ENCODE results near the gene HSPA4. TPM values are rescaled to one million over a fixed set of nuclear protein-coding genes. Genes with fewer than 3 reads are reported as not detected.
A peak's percentile ranks its signal among the peaks of the same experiment; 100 is the strongest.

HSPA4 gene
- total and polyA plus RNA-seq, 7 donors: 41.2 to 154 (median 108) TPM

DNA sequence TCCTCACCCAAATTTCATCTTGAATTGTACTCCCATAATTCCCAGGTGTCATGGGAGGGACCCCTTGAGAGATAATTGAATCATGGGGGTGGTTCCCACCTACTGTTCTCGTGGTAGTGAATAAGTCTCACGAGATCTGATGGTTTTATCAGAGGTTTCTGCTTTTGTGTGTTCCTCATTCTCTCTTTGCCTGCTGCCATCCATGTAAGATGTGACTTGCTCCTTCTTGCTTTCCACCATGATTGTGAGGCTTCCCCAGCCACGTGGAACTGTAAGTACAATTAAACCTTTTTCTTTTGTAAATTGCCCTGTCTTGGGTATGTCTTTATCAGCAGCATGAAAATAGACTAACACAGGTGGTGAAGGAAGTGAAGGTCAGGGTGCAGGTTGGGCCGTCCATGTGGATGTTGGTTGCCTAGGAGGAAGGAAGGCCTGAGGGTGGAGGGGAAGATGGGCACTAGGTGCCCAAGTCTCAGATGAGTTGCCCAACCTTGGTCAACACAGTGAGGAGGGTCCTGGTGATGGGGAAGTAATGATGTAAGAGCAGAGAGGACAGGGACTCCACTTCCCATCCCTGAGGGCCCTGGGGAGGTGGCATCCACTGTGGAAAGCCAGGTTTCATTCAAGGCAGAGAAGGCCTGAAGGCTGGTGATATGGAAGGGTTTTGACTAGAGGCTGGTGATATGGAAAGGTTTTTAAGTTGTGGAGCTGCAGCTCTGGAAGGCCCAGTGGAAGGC is 92.6 kb downstream of the HSPA4 start:
- H3K27me3 ChIP-seq (ENCODE audit: insufficient read depth in 3 of 3, low read length in 2 of 3): no peaks in the 10 kb centered on the region
- TF ChIP-seq, protein P1, sequence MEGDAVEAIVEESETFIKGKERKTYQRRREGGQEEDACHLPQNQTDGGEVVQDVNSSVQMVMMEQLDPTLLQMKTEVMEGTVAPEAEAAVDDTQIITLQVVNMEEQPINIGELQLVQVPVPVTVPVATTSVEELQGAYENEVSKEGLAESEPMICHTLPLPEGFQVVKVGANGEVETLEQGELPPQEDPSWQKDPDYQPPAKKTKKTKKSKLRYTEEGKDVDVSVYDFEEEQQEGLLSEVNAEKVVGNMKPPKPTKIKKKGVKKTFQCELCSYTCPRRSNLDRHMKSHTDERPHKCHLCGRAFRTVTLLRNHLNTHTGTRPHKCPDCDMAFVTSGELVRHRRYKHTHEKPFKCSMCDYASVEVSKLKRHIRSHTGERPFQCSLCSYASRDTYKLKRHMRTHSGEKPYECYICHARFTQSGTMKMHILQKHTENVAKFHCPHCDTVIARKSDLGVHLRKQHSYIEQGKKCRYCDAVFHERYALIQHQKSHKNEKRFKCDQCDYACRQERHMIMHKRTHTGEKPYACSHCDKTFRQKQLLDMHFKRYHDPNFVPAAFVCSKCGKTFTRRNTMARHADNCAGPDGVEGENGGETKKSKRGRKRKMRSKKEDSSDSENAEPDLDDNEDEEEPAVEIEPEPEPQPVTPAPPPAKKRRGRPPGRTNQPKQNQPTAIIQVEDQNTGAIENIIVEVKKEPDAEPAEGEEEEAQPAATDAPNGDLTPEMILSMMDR (IDR thresholded peaks at IDR 0.05): no peak
- no peak overlapping the region for H3K4me3 ChIP-seq
- DNase-seq (no peak), ATAC-seq (no peak)
- intact Hi-C loops (cut with DNase I): no loop called here
- H3K27ac ChIP-seq: no peak overlapping the region
- no peaks in the 10 kb centered on the region for H3K9me3 ChIP-seq
- H3K4me1 ChIP-seq: no peaks in the 10 kb centered on the region
- H3K36me3 ChIP-seq (ENCODE audit: insufficient read depth in 1 of 2, low read depth in 1 of 2): no peaks in the 10 kb centered on the region
- 82 to 87% (median 85%) methylated on average over 4 of the region's 4 CpGs for WGBS, 3 donors

DNA sequence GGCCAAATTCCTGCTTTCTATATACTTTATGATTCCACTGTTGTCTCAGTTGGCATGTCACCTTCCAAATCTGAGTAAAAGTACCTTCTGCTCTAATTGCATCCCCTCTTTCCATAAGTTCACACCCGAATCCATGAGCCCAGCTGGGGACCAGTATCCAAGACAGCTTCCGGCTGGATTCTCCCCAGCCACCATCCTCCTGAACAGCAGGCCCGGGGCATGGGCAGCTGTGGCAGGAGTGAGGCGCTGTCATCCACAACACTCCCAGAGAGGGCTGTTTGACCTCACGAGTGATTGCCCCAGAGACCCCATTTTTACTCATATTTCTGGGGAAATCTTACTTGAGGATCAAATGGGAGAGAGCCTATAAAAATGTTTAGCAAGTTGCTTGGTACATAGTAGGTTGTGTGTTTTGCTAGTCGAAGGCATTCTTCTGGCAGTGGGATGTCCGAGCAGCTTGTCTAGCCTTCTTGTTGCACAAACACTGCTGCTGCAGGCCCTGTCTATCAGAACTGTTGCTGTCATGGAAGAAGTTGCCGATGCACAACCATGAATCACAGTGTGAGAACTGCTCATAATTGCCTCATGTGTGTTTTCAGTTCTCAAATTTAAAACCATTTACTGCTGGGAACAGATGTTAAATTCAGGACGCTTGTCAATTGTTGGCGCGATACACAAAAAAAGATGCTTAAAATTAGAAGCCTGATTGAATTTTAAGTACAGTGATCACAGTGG is 93.8 kb downstream of the HSPA4 start:
- H3K27me3 ChIP-seq (ENCODE audit: insufficient read depth in 3 of 3, low read length in 2 of 3): no peaks in the 10 kb centered on the region
- intact Hi-C loops (cut with DNase I): no loop called here
- DNase-seq: no peak
- H3K4me1 ChIP-seq: no peaks in the 10 kb centered on the region
- ATAC-seq: no peak
- no peaks in the 10 kb centered on the region for H3K9me3 ChIP-seq
- H3K27ac ChIP-seq: no peak overlapping the region
- WGBS, 3 donors: 62 to 73% (median 68%) methylated on average over 11 of the region's 11 CpGs
- TF ChIP-seq, protein P1 (IDR thresholded peaks at IDR 0.05): no peak
- H3K4me3 ChIP-seq: no peak overlapping the region
- no peaks in the 10 kb centered on the region for H3K36me3 ChIP-seq (ENCODE audit: insufficient read depth in 1 of 2, low read depth in 1 of 2)

DNA sequence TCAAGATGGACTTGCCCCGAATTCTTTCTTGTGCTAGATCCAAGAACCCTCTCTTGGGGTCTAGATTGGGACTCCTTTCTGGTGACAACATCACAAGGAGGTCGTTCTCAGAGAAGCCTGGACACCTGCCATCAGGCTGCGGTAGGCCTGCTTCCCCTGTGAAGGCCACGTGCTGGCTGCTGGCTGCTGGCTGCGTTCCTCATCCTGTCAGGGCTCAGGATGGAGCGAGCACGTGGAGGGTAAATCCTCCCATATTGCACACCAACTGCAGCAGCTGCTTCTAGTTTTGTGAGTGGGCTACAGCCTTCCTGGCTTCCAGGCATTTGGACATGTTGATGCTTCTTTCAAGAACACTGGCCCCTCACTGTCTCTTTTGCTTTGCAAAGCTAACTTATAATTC is 95.6 kb downstream of the HSPA4 start:
- no peaks in the 10 kb centered on the region for H3K4me1 ChIP-seq
- no peak overlapping the region for H3K27ac ChIP-seq
- H3K27me3 ChIP-seq (ENCODE audit: insufficient read depth in 3 of 3, low read length in 2 of 3): no peaks in the 10 kb centered on the region
- TF ChIP-seq, protein P1 (IDR thresholded peaks at IDR 0.05): no peak
- no peaks in the 10 kb centered on the region for H3K9me3 ChIP-seq
- H3K36me3 ChIP-seq (ENCODE audit: insufficient read depth in 1 of 2, low read depth in 1 of 2): no peaks in the 10 kb centered on the region
- intact Hi-C loops (cut with DNase I): no loop called here
- no peak overlapping the region for H3K4me3 ChIP-seq
- DNase-seq (peak in 1 of 2 donors; percentile 60), ATAC-seq (no peak)
- WGBS, 3 donors: 22 to 29% (median 26%) methylated on average over 7 of the region's 7 CpGs

DNA sequence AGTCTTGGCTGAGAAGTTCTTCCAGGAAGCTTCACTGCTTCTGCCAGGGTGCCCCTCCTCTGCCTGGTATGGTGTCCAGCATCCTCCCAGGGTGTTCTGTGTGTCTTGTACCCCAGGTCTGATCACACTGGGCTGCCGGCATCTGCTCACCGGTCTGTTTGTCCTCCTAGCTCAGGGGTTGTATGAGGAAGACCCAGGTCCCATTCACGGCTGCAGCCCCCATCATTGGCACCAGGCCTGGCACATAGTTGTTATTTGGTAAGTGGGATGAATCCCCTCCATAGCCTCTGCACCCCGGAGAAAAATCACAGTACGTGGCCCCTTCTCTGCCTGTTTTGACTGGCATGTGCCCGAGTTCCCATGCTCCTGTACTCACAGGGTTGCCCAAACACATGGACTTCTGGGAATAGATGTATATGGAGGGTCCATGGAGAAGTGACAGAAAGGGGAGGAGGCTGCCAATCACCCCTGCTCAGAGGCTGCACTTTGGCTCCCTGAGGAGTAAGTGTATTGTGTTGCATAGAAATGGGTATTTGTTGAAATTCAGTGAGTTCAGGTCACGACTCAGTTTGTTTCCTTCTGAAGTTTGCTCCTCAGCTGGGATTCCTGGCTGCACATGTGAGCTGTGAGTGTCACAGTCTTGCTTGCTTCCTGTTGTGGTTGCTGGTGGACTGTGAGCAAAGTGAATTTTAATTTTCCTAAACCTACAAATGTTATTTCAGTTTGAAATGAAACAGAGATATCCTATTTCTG is 96.2 kb downstream of the HSPA4 start:
- no peaks in the 10 kb centered on the region for H3K27me3 ChIP-seq (ENCODE audit: insufficient read depth in 3 of 3, low read length in 2 of 3)
- H3K4me1 ChIP-seq: no peaks in the 10 kb centered on the region
- DNase-seq (no peak), ATAC-seq (no peak)
- no peaks in the 10 kb centered on the region for H3K36me3 ChIP-seq (ENCODE audit: insufficient read depth in 1 of 2, low read depth in 1 of 2)
- H3K4me3 ChIP-seq: no peak overlapping the region
- WGBS, 3 donors: 92 to 94% (median 93%) methylated on average over 7 of the region's 7 CpGs
- TF ChIP-seq, protein P1 (IDR thresholded peaks at IDR 0.05): no peak
- no peaks in the 10 kb centered on the region for H3K9me3 ChIP-seq
- no peak overlapping the region for H3K27ac ChIP-seq
- intact Hi-C loops (cut with DNase I): no loop called here

Measured in psoas muscle (tissue), 8 donors.